Suprapubic skin (tissue), 4 donors: Measurements from ENCODE around the gene ATXN7L3. TPM values are rescaled to one million over a fixed set of nuclear protein-coding genes. Genes with fewer than 3 reads are reported as not detected.
"Not testable (repeated sequence)": the region's sequence is repeated elsewhere in the genome, so short reads cannot be mapped to it uniquely, and the experiment has no call there.

Experiments used
- DNase-seq, 2 donors: peaks; one replicate each; pipeline ENCODE4 v3.0.0-alpha.2; 2019; ENCODE audit warnings: low spot score in 2 of 2
- H3K27ac ChIP-seq: fragments of 200-600 bp; sonication (generic); one replicate; pipeline ENCODE4 v1.5.1; 2019
- H3K27me3 ChIP-seq: fragments of 200-600 bp; sonication (generic); one replicate; pipeline ENCODE4 v1.5.1; 2019
- H3K36me3 ChIP-seq: fragments of 200-600 bp; sonication (generic); one replicate; pipeline ENCODE4 v1.5.1; 2019
- H3K4me1 ChIP-seq: fragments of 200-600 bp; sonication (generic); one replicate; pipeline ENCODE4 v1.5.1; 2019
- H3K4me3 ChIP-seq: fragments of 200-600 bp; sonication (generic); one replicate; pipeline ENCODE4 v1.5.1; 2019; ENCODE audit warnings: mild to moderate bottlenecking
- H3K9me3 ChIP-seq: fragments of 200-600 bp; sonication (generic); one replicate; pipeline ENCODE4 v1.5.1; 2019
- EP300 ChIP-seq: sonication (generic); formaldehyde crosslinking; IDR thresholded peaks from one replicate; pipeline ENCODE4 v1.6.1; 2017; ENCODE audit warnings: antibody characterized with exemption
- POLR2A ChIP-seq, 2 donors: fragments of 450-650 bp; IDR thresholded peaks; one replicate each; pipeline ENCODE4 v1.6.1; 2017; ENCODE audit warnings: antibody characterized with exemption in 2 of 2, mild to moderate bottlenecking in 2 of 2, moderate library complexity in 2 of 2
- POLR2AphosphoS5 ChIP-seq, 3 donors: sonication (generic); formaldehyde crosslinking; IDR thresholded peaks; one replicate each; pipeline ENCODE4 v1.6.1; 2017; ENCODE audit warnings: antibody characterized with exemption in 3 of 3
- WGBS: methylation state at CpG from one replicate; pipeline ENCODE4 v1.1.5; 2018; 5-methylcytosine and 5-hydroxymethylcytosine counted together
- total RNA-seq, 4 donors: library from RNA; depleted of rRNA; stranded (reverse); fragments of >200 nt; gene quantifications; one replicate each; pipeline ENCODE4 v1.1.0, GENCODE V29; 2016
- TF ChIP-seq, protein P1 (sequence below), 2 donors: fragments of 200-600 bp in 1 of 2; fragments of 450-650 bp in 1 of 2; sonication (generic) in 1 of 2; IDR thresholded peaks; one replicate each; pipeline ENCODE4 v1.5.1; 2016 to 2019; ENCODE audit warnings: antibody characterized with exemption in 2 of 2, mild to moderate bottlenecking in 1 of 2, moderate library complexity in 1 of 2

Gene ATXN7L3
- total RNA-seq, 4 donors from 2014 or later: 44.1 to 75.0 (median 67.3) TPM

DNA sequence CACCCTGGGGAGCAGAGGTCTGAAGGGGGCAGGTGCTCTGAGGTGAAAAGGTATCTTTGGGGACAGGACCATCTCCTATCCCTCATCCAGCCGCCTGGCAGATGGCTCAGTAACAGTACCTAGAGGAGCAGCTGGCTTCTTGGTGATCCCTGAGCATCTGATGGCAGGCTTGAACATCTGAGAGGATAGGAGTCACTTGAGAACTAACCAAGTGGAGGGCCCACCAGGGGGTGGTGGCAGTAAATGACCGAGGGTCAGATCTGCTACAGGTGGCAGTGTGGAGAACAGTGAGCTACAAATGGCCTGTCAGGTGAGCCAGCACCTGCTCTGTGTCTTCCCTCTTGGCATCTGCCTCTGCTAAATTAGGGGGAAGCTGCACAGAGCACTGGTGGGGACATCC is 44.2 kb downstream of the ATXN7L3 start:
- Histone ChIP-seq H3K9me3 (no peaks in the 10 kb centered on the region), H3K27ac (no peak overlapping the region), H3K4me3 (no peak overlapping the region), H3K4me1 (peaks cover 5% of the 10 kb centered on the region), H3K27me3 (no peaks in the 10 kb centered on the region), H3K36me3 (no peaks in the 10 kb centered on the region)
- TF ChIP-seq, protein P1, sequence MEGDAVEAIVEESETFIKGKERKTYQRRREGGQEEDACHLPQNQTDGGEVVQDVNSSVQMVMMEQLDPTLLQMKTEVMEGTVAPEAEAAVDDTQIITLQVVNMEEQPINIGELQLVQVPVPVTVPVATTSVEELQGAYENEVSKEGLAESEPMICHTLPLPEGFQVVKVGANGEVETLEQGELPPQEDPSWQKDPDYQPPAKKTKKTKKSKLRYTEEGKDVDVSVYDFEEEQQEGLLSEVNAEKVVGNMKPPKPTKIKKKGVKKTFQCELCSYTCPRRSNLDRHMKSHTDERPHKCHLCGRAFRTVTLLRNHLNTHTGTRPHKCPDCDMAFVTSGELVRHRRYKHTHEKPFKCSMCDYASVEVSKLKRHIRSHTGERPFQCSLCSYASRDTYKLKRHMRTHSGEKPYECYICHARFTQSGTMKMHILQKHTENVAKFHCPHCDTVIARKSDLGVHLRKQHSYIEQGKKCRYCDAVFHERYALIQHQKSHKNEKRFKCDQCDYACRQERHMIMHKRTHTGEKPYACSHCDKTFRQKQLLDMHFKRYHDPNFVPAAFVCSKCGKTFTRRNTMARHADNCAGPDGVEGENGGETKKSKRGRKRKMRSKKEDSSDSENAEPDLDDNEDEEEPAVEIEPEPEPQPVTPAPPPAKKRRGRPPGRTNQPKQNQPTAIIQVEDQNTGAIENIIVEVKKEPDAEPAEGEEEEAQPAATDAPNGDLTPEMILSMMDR (IDR thresholded peaks at IDR 0.05): no peak
- TF ChIP-seq POLR2A (IDR thresholded peaks at IDR 0.05): no peak
- no peak for TF ChIP-seq EP300
- no peak for TF ChIP-seq POLR2AphosphoS5 (IDR thresholded peaks at IDR 0.05)
- 90% methylated on average over 2 of the region's 2 CpGs for WGBS
- DNase-seq: no peak

DNA sequence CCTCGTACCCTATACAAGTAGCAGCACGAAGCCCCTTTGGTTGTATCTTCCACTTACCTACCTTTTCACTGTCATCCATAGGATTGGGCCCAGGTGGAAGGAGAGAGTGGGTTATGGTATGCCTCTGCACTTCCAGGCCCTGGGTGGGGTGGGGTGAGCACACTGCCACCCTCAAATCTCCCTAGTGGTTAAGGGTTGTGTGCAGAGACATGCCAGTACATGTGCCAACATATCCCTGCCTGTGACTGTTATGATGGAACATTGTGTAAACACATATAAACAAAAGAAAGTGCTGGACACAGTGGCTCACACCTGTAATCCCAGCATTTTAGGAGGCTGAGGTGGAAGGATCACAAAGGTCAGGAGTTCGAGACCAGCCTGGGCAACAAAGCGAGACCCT is 46.8 kb downstream of the ATXN7L3 start:
- no peak overlapping the region for H3K27ac ChIP-seq
- TF ChIP-seq POLR2A (IDR thresholded peaks at IDR 0.05) (no peak), POLR2AphosphoS5 (IDR thresholded peaks at IDR 0.05) (no peak), EP300 (no peak)
- TF ChIP-seq, protein P1 (IDR thresholded peaks at IDR 0.05): no peak

DNA sequence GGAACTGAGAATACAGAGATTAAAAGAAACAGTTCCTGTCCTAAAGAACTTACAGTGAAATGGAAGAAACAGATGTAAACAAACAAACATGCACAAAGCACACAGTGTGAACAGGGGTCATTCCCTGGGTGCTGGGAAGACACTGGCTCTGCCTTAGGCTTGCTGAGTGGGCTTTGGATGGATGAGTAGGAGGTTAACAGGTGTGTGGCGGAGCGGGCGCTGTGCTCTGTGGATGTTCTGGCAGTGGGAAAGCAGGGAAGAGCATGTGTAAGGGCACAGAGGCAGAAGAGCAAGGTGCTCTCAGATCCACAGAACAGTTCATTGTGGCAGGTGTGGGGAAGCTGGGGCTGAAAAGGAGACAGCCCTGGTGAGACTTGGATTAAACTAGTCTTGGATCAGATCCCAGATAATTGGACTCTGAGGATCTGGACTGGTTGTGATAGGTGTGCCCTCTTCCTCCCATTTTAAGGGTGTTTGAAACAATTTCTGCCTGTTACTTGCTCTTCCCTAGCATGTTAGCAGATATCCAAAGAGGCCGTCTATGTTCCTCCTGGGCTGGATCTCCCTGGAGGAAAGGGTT is 49.8 kb downstream of the ATXN7L3 start:
- 97% methylated on average over 4 of the region's 4 CpGs for WGBS
- DNase-seq: no peak
- TF ChIP-seq POLR2AphosphoS5 (IDR thresholded peaks at IDR 0.05): no peak
- TF ChIP-seq EP300: no peak
- TF ChIP-seq POLR2A (IDR thresholded peaks at IDR 0.05): no peak
- TF ChIP-seq, protein P1 (IDR thresholded peaks at IDR 0.05): no peak
- Histone ChIP-seq H3K36me3 (peaks cover 4% of the 10 kb centered on the region), H3K4me3 (no peak overlapping the region), H3K27ac (no peak overlapping the region), H3K4me1 (peaks cover 5% of the 10 kb centered on the region), H3K9me3 (no peaks in the 10 kb centered on the region), H3K27me3 (no peaks in the 10 kb centered on the region)

More for the DNA sequence above, 46.8 kb downstream of the ATXN7L3 start:
- H3K9me3 ChIP-seq: no peaks in the 10 kb centered on the region
- H3K36me3 ChIP-seq: no peaks in the 10 kb centered on the region
- no peak for DNase-seq
- no peaks in the 10 kb centered on the region for H3K27me3 ChIP-seq
- H3K4me3 ChIP-seq: no peak overlapping the region
- WGBS: 93% methylated on average over 4 of the region's 4 CpGs
- H3K4me1 ChIP-seq: peaks cover 5% of the 10 kb centered on the region

DNA sequence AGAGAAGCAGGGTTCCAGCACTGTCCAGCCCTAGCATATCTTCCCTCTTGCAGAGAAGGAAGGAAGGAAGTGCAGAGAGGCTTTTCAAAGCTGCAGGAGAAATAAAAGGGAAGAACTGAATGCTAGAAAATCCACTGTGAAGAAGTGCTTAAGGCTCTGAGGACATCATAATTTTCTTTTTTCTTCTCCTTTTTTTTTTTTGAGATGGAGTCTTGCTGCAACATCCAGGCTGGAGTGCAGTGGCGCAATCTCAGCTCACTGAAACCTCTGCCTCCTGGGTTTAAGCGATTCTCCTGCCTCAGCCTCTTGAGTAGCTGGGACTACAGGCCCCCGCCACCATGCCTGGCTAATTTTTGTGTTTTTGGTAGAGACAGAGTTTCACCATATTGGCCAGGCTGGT is 50.6 kb downstream of the ATXN7L3 start:
- not testable (repeated sequence) for H3K27me3 ChIP-seq, H3K4me3 ChIP-seq, H3K9me3 ChIP-seq, H3K27ac ChIP-seq, H3K36me3 ChIP-seq, DNase-seq, H3K4me1 ChIP-seq
- WGBS: 87% methylated on average over 3 of the region's 3 CpGs

DNA sequence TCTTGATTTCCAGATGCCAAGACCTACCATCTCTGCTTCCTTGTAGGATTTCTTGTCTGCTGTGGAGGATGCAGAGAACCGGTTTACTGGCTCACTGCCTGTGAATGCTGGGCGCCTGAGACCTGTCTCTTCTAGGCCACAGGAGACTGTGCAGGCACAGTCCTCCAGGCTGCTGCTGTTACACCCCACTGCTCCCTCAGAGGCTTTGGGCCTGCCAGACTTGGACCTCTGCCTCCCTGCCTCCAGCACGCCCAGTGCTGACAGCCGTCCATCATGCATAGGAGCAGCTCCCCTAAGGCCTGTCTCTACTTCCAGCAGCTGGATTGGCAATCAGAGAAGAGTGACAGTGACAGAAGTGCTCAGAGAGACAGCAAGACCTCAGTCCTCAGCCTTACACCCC is 51.9 kb downstream of the ATXN7L3 start:
- 79% methylated on average over 2 of the region's 4 CpGs for WGBS
- no peaks in the 10 kb centered on the region for H3K9me3 ChIP-seq
- H3K4me1 ChIP-seq: peaks cover 3% of the 10 kb centered on the region
- no peak for DNase-seq
- TF ChIP-seq EP300 (no peak), POLR2AphosphoS5 (IDR thresholded peaks at IDR 0.05) (no peak), POLR2A (IDR thresholded peaks at IDR 0.05) (no peak)
- TF ChIP-seq, protein P1 (IDR thresholded peaks at IDR 0.05): no peak
- H3K27ac ChIP-seq: no peak overlapping the region
- no peaks in the 10 kb centered on the region for H3K27me3 ChIP-seq
- peaks cover 4% of the 10 kb centered on the region for H3K36me3 ChIP-seq
- H3K4me3 ChIP-seq: no peak overlapping the region
